Measurements from ENCODE around the gene RANBP1.

The RANBP1 gene

DNA sequence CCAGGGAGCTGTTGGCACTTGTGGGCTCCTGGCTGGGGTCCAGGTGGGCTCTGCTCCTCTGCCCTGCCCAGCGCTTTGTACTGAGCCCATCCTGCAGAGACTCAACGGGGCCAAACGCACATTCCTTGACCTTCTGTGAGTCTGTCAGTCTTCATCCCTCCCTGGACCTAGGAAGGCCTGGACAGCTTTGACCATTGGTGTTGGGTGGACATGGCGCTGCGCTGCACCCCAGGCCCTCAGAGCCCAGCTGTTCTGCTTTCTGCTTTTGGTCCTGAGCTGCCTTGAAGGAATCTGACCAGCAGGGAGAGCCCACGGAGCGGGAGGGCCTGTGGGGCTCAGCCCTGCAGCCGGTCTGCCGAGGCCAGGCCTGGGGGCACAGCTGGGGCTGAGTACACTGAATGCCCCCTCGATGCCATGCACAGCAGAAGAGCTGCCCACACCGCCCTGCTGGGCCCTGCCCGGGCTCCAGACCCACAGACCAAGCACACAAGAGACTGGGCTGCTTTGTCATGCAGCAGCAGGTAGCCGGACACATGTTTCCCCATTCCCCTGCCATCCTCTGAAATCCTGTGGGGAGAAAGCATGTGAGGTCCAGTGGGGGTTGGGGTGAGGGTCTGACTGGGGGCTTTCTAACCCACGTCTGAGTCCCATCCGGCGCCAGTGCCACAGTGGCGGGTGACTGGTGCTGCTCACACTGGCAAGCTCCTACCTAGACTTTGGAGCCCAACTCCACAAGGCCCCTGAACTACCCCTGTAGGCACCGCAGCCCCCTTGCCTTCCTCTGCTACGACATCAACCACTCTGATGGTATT lies 59.1 kb downstream of the RANBP1 start:
- DNase-seq, result no peak

GRCh38 chr22:20175597-20175900 lies 59.6 kb downstream of the RANBP1 start:
- DNase-seq, result no peak

- DNase-seq, result no peak
Measured at GRCh38 chr22:20176421-20177085, 60.6 kb downstream of the RANBP1 start.
